ENCODE data around the gene MRPS12. TPM values are rescaled to one million over a fixed set of nuclear protein-coding genes. Genes with fewer than 3 reads are reported as not detected.

Gene MRPS12
- total RNA-seq, 2 donors from 2014 or later = 52.7 to 106 TPM

DNA sequence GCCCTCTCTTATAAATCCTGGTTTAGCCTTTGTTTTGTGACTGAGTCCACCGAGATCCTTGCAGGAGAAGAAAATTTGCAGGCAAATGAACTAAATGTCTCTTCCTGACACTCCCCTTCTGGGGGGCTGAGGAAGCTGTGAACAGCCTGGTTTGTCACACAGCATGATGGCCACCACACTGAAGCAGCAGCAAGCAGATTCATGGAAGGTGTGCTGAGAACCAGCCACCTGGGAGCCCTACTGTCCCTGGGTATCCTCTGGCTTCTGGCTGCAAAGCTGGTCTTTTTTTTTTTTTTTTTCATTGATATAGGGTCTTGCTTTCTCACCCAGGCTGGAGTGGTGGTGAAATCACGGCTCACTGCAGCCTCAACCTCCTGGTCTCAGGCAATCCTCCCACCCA, 11.2 kb downstream of the MRPS12 start:
- no peaks in the 10 kb centered on the region for H3K9me3 Mint-ChIP-seq
- peaks cover 8% of the 10 kb centered on the region for H3K4me1 Mint-ChIP-seq
- no peaks in the 10 kb centered on the region for H3K27me3 Mint-ChIP-seq
- H3K27ac Mint-ChIP-seq = no peak overlapping the region
- H3K4me3 Mint-ChIP-seq = no peak overlapping the region
- ATAC-seq (replicated peaks) = no peak
- no peaks in the 10 kb centered on the region for H3K36me3 Mint-ChIP-seq (ENCODE audit: low read depth)

DNA sequence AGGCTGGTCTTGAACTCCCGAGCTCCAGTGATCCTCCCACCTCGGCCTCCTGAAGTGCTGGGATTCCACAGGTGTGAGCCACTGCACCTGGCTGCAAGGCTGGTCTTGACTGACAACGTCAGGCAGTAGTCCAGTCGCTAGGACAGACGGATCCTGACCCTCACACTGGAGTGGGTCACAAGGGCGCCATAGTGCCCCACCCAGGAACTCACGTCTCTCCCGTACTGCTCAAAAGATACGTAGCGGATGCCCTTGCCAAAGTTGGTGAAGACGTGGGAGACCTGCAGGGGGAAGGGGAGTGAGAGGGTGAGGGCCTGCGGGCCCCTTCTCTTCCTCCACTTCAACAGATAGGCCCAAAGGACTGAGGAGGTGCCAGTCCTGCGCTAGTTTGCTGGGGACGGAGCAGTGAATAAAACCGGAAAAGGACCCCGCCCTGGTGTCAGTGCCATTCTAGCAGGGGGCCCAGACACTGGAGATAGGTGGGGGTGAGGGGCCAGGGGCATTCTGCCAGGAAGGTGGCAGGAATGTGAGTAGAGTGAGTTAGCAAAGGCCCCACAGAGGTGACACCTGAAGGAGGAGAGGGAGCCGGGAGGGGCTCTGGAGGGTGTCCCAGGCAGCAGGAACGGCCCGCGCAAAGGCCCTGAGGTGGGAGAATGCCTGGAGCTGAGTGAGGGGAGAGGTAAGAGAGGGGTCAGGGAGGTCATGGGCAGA, 11.9 kb downstream of the MRPS12 start:
- Mint-ChIP-seq H3K4me1 (peaks cover 8% of the 10 kb centered on the region), H3K4me3 (no peak overlapping the region), H3K36me3 (ENCODE audit: low read depth) (no peaks in the 10 kb centered on the region), H3K9me3 (no peaks in the 10 kb centered on the region), H3K27me3 (no peaks in the 10 kb centered on the region), H3K27ac (no peak overlapping the region)
- no peak for ATAC-seq (replicated peaks)

DNA sequence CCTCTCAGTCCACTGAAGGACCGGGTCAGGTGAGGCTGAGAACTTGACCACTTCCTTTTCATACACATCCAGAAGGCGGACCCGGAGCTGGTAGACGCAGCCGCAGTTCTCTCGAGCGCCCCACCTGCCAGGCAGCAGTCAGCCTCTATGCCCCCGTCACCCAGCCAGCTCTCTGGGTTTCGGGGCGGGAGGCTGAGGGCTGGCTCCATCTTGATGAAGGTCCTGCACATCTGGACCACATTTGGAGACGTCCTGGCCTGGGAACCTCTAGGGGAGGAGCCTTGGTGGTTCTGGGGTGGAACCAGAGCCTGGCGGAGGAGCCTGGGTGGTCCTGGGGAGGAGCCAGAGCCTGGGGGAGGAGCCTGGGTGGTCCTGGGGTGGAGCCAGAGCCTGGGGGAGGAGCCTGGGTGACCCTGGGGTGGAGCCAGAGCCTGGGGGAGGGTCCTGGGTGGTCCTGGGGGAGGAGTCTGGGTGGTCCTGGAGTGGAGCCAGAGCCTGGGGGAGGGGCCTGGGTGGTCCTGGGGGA, 14.3 kb downstream of the MRPS12 start:
- H3K36me3 Mint-ChIP-seq (ENCODE audit: low read depth) = no peaks in the 10 kb centered on the region
- no peaks in the 10 kb centered on the region for H3K27me3 Mint-ChIP-seq
- peaks cover 8% of the 10 kb centered on the region for H3K4me1 Mint-ChIP-seq
- H3K4me3 Mint-ChIP-seq = no peak overlapping the region
- ATAC-seq (replicated peaks) = no peak
- no peak overlapping the region for H3K27ac Mint-ChIP-seq
- no peaks in the 10 kb centered on the region for H3K9me3 Mint-ChIP-seq

DNA sequence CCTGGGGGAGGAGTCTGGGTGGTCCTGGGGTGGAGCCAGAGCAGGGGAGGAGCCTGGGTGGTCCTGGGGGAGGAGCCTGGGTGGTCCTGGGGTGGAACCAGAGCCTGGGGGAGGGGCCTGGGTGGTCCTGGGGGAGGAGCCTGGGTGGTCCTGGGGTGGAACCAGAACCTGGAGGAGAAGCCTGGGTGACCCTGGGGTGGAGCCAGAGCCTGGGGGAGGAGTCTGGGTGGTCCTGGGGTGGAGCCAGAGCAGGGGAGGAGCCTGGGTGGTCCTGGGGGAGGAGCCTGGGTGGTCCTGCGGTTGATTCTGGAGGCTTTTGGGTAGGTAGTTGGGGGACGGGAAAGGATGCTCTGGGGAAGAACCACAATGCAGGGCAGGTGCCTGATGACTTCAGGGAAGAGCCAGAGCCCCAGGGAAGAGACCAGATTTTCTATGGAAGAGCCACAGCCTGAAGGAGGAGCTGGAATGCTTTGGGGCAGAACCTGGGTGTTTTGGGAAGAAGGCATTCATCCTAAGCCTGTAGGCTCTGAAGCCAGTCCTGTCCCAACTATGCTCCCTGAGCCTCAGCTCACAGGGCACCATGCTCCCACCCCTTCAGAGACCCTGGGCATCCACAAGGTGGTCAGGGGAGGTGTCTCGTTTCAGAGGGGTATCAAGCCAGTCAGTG, 15.0 kb downstream of the MRPS12 start:
- Mint-ChIP-seq H3K27ac (no peak overlapping the region), H3K4me3 (no peak overlapping the region), H3K27me3 (no peaks in the 10 kb centered on the region), H3K4me1 (peaks cover 8% of the 10 kb centered on the region), H3K9me3 (no peaks in the 10 kb centered on the region), H3K36me3 (ENCODE audit: low read depth) (no peaks in the 10 kb centered on the region)
- ATAC-seq (replicated peaks) = no peak

GRCh38 chr19:38946229-38947010, 15.7 kb downstream of the MRPS12 start:
- ATAC-seq (replicated peaks) = no peak

DNA sequence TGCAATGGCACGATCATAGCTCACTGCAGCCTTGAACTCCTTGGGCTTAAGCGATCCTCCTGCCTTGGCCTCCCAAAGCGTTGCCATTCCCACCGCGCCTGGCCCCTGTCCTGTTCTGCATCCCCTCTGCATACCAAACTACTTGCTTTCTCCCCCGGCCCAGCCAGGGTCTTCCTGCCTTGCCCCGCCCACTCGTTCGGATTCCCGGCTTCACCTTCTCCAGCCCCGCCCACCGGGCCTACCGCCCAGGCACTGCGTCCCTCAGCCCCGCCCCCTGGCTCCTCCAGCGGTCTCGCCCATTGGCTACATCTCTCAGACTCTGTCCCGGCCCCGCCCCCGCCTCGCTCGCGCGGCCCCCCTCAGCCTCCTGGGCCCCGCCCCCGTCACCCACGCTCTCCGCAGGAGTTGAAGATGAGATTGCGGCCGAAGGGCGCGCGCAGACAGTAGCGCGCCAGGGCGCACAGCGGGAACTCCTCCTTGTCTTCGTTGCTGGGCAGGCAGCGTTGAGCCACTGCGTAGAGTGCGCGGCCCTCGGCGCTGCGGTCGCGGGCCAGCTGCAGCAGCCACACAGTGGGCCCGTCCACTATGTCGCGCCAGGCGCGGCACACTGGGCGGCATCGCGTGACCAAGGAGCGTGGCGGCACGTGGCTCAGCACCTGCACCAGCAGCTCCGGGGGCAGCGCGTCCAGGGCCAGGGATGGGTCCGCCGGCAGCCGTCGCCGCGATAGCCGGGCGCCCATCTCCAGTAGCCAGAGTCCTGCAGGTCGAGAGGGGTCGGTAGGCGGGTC, 19.0 kb downstream of the MRPS12 start:
- Mint-ChIP-seq H3K27ac (no peak overlapping the region), H3K36me3 (ENCODE audit: low read depth) (no peaks in the 10 kb centered on the region), H3K27me3 (peaks cover 14% of the 10 kb centered on the region), H3K4me3 (peak overlapping the region; percentile 57), H3K9me3 (no peaks in the 10 kb centered on the region), H3K4me1 (peaks cover 7% of the 10 kb centered on the region)
- peak; percentile 96 for ATAC-seq (replicated peaks)

More at GRCh38 chr19:38946229-38947010, 15.7 kb downstream of the MRPS12 start:
- H3K36me3 Mint-ChIP-seq (ENCODE audit: low read depth) = no peaks in the 10 kb centered on the region
- no peaks in the 10 kb centered on the region for H3K9me3 Mint-ChIP-seq
- H3K27me3 Mint-ChIP-seq = no peaks in the 10 kb centered on the region
- peaks cover 4% of the 10 kb centered on the region for H3K4me1 Mint-ChIP-seq
- no peak overlapping the region for H3K27ac Mint-ChIP-seq
- H3K4me3 Mint-ChIP-seq = no peak overlapping the region

DNA sequence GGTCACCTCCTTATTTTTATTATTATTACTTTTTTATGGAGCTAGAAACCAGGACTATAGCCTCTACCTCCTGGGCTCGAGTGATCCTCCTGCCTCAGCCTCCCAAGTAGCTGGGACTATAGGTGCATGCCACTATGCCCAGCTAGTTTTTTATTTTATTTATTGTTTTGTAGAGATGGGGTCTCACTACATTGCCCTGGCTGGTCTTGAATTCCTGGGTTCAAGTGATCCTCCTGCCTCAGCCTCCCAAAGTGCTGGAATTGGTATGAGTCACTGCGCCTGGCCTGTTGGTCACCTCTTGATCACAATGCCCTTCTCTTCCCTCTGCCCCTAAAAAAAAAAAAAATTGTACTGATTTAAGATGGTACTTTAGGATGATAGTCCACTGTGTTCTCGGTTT, 20.4 kb downstream of the MRPS12 start:
- no peak overlapping the region for H3K4me3 Mint-ChIP-seq
- H3K9me3 Mint-ChIP-seq = no peaks in the 10 kb centered on the region
- H3K4me1 Mint-ChIP-seq = peaks cover 7% of the 10 kb centered on the region
- no peak for ATAC-seq (replicated peaks)
- no peaks in the 10 kb centered on the region for H3K36me3 Mint-ChIP-seq (ENCODE audit: low read depth)
- no peak overlapping the region for H3K27ac Mint-ChIP-seq
- H3K27me3 Mint-ChIP-seq = peaks cover 14% of the 10 kb centered on the region

GRCh38 chr19:38952395-38953165, 21.8 kb downstream of the MRPS12 start:
- peak; percentile 25 for ATAC-seq (replicated peaks)
- no peak overlapping the region for H3K27ac Mint-ChIP-seq
- H3K36me3 Mint-ChIP-seq (ENCODE audit: low read depth) = no peaks in the 10 kb centered on the region
- peaks cover 14% of the 10 kb centered on the region for H3K27me3 Mint-ChIP-seq
- H3K9me3 Mint-ChIP-seq = no peaks in the 10 kb centered on the region
- no peak overlapping the region for H3K4me3 Mint-ChIP-seq
- peaks cover 7% of the 10 kb centered on the region for H3K4me1 Mint-ChIP-seq

DNA sequence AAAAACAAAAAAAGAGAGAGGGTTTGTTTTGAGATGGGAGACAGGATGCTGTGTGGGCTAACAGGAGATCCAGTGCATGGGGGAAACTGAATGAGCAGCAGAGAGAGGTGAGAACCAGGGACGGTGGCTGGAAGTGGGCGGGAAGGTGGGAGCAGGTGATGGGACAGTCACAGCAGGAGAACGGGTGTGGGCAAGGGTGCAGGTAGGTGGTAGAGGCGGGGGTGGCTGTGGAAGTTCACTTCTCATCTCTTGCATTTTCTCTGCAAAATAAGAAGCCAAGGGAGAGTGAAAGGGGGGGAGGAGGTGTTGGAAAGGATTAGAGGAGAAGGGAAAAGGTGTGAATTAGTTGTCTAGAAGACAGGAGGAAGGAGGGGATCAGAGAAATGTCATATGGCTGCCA, 22.9 kb downstream of the MRPS12 start:
- H3K36me3 Mint-ChIP-seq (ENCODE audit: low read depth) = no peaks in the 10 kb centered on the region

DNA sequence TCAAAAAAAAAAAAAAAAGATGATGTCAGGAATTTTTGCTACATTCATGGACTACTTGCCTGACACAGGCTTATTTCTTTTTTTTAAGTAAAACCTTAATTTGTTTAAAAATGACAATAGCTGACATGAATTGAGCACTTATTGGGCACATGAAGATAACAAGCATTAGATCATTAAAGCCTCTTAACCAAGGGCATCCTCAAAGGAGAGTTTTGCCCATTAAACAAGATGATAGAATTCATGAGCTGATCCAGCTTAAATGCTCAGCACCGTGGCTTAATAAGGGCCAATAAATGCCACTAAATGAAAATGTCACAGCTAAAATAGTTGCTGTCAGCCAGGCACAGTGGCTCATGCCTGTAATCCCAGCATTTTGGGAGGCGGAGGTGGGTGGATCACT, 25.5 kb downstream of the MRPS12 start:
- peaks cover 7% of the 10 kb centered on the region for H3K4me1 Mint-ChIP-seq
- no peaks in the 10 kb centered on the region for H3K9me3 Mint-ChIP-seq
- no peak for ATAC-seq (replicated peaks)
- H3K27me3 Mint-ChIP-seq = peaks cover 14% of the 10 kb centered on the region
- H3K4me3 Mint-ChIP-seq = no peak overlapping the region
- no peaks in the 10 kb centered on the region for H3K36me3 Mint-ChIP-seq (ENCODE audit: low read depth)
- no peak overlapping the region for H3K27ac Mint-ChIP-seq

More for the DNA sequence above, 22.9 kb downstream of the MRPS12 start:
- ATAC-seq (replicated peaks) = no peak
- Mint-ChIP-seq H3K9me3 (no peaks in the 10 kb centered on the region), H3K4me1 (peaks cover 7% of the 10 kb centered on the region), H3K27ac (no peak overlapping the region), H3K27me3 (peaks cover 14% of the 10 kb centered on the region), H3K4me3 (no peak overlapping the region)

- Mint-ChIP-seq H3K27me3 (peaks cover 14% of the 10 kb centered on the region), H3K9me3 (no peaks in the 10 kb centered on the region), H3K27ac (no peak overlapping the region), H3K36me3 (ENCODE audit: low read depth) (no peaks in the 10 kb centered on the region), H3K4me1 (no peaks in the 10 kb centered on the region), H3K4me3 (no peak overlapping the region)
- no peak for ATAC-seq (replicated peaks)
Measured at GRCh38 chr19:38958301-38958700, 27.6 kb downstream of the MRPS12 start.

- H3K27me3 Mint-ChIP-seq = peaks cover 7% of the 10 kb centered on the region
- no peaks in the 10 kb centered on the region for H3K36me3 Mint-ChIP-seq (ENCODE audit: low read depth)
- no peak overlapping the region for H3K4me3 Mint-ChIP-seq
- H3K4me1 Mint-ChIP-seq = no peaks in the 10 kb centered on the region
- no peaks in the 10 kb centered on the region for H3K9me3 Mint-ChIP-seq
- ATAC-seq (replicated peaks) = no peak
- no peak overlapping the region for H3K27ac Mint-ChIP-seq
Measured at GRCh38 chr19:38959618-38960017, 28.9 kb downstream of the MRPS12 start.

DNA sequence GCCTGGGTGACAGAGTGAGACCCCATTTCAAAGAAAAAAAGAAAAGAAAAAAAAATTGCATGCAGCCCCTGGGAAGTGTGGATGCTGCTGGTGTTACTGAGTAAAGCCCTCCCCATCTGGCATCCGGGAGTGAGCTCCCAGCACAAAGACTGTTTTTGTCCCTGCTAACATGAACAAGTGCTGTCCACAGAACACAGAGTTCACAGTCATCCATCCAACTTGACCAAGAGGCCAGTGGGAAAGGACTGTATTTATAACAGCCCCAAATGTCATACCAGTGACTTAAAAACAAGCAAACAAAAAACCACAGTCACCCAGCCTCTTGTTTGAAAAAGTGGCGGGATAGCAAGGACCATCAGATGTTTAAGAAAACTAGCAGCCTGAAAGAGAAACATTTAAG, 34.0 kb downstream of the MRPS12 start:
- H3K27me3 Mint-ChIP-seq = peaks cover 7% of the 10 kb centered on the region
- H3K4me3 Mint-ChIP-seq = no peak overlapping the region
- H3K27ac Mint-ChIP-seq = no peak overlapping the region
- no peak for ATAC-seq (replicated peaks)
- H3K36me3 Mint-ChIP-seq (ENCODE audit: low read depth) = no peaks in the 10 kb centered on the region
- no peaks in the 10 kb centered on the region for H3K9me3 Mint-ChIP-seq
- H3K4me1 Mint-ChIP-seq = no peaks in the 10 kb centered on the region

Data from activated T-helper 17 cell treated with anti-CD3 and anti-CD28 coated beads, Interleukin-2, amount 50 U/mL, for 72 hours (primary cell).